Prostate gland (tissue), 2 donors: ENCODE measurements around the gene SLC16A7.

ENCODE experiments used
- CTCF ChIP-seq, 4 experiments: fragments of 200-600 bp in 2 of 4; fragments of 450-650 bp in 2 of 4; sonication (generic) in 2 of 4; IDR thresholded peaks; 1 replicate in 3 of 4; 2 replicates in 1 of 4; pipeline ENCODE4 v1.5.1; 2016 to 2019; ENCODE audit warnings: antibody characterized with exemption in 4 of 4, mild to moderate bottlenecking in 2 of 4, moderate library complexity in 2 of 4
- POLR2A ChIP-seq: fragments of 450-650 bp; IDR thresholded peaks from one replicate; pipeline ENCODE4 v1.6.1; 2016; ENCODE audit warnings: antibody characterized with exemption, mild to moderate bottlenecking

- TF ChIP-seq CTCF (IDR thresholded peaks at IDR 0.05) (no peak), POLR2A (no peak)
These were observed 114.3 kb downstream of the SLC16A7 start for GRCh38 chr12:59710004-59710628.
